Panc1 (cell line): ENCODE measurements around the gene C12orf76. TPM values are rescaled to one million over a fixed set of nuclear protein-coding genes. Genes with fewer than 3 reads are reported as not detected.
A peak's percentile ranks its signal among the peaks of the same experiment; 100 is the strongest.

ENCODE experiments used
- ATAC-seq: fragments of 200-7000 bp; cut with Tn5 transposase; 2 replicates; pipeline ENCODE4 v1.9.1; 2020; ENCODE audit warnings: mild to moderate bottlenecking, moderate library complexity
- BruUV-seq: library from RNA; stranded (reverse); fragments of 400-500 nt; replicated peaks from 2 replicates; lab custom pipeline; 2021; lab: Mats Ljungman, UMichigan
- CTCF ChIA-PET: fragments of 300-600 bp; sonication (Branson Sonifier 250); formaldehyde crosslinking; loops from one replicate; lab custom pipeline; 2022; ENCODE audit warnings: antibody characterized with exemption; lab: Charles Lee
- POLR2A ChIA-PET: fragments of 300-600 bp; sonication (Branson Sonifier 250); formaldehyde crosslinking; loops from one replicate; lab custom pipeline; 2022; ENCODE audit warnings: antibody characterized with exemption; lab: Charles Lee
- DNase-seq: peaks from one replicate; pipeline ENCODE4 v3.0.0-alpha.2; 2010; ENCODE audit warnings: low read depth, low spot score
- H3K27ac ChIP-seq: 2 replicates; pipeline ENCODE4 v1.5.1; 2011; ENCODE audit warnings: mild to moderate bottlenecking, low read length, inconsistent platforms
- H3K27me3 ChIP-seq: fragments of 200-500 bp; sonication (Bioruptor generic); 2 replicates; pipeline ENCODE4 v1.6.0; 2014; ENCODE audit warnings: low read length, inconsistent platforms; ENCODE audit not compliant: control insufficient read depth, insufficient read depth
- H3K36me3 ChIP-seq: fragments of 200-500 bp; sonication (Bioruptor generic); 2 replicates; pipeline ENCODE4 v1.5.1; 2014; ENCODE audit warnings: inconsistent platforms, mild to moderate bottlenecking, low read length, moderate library complexity; ENCODE audit not compliant: control insufficient read depth, insufficient read depth
- H3K4me1 ChIP-seq: 2 replicates; pipeline ENCODE4 v1.5.1; 2011; ENCODE audit warnings: inconsistent platforms, mild to moderate bottlenecking, low read length, moderate library complexity; ENCODE audit not compliant: control insufficient read depth, insufficient read depth
- H3K4me3 ChIP-seq, 2 experiments: 2 replicates each; pipeline ENCODE4 v1.5.1; 2011 to 2012; ENCODE audit warnings: low read depth in 2 of 2, low read length in 2 of 2, mild to moderate bottlenecking in 2 of 2, inconsistent platforms in 1 of 2, moderate library complexity in 1 of 2
- H3K9me3 ChIP-seq: fragments of 200-500 bp; sonication (Bioruptor generic); 2 replicates; pipeline ENCODE4 v1.5.1; 2014; ENCODE audit warnings: low read depth, mild to moderate bottlenecking, inconsistent platforms, low read length, moderate library complexity; ENCODE audit not compliant: control insufficient read depth, insufficient read depth
- CTCF ChIP-seq: fragments of 450-650 bp; IDR thresholded peaks from 2 replicates; pipeline ENCODE4 v1.5.1; 2017; ENCODE audit warnings: mild to moderate bottlenecking
- POLR2AphosphoS5 ChIP-seq: IDR thresholded peaks from 2 replicates; pipeline ENCODE4 v1.6.1; 2012; ENCODE audit warnings: mild to moderate bottlenecking, low read depth, low read length, moderate library complexity
- REST ChIP-seq, 2 experiments: IDR thresholded peaks; 2 replicates each; pipeline ENCODE4 v1.6.1; 2011 to 2012; ENCODE audit warnings: low read depth in 2 of 2, control low read depth in 1 of 2, low read length in 1 of 2, mild to moderate bottlenecking in 1 of 2, moderate library complexity in 1 of 2; ENCODE audit not compliant: insufficient read depth in 1 of 2
- SIN3A ChIP-seq: IDR thresholded peaks from 2 replicates; pipeline ENCODE4 v1.6.1; 2012; ENCODE audit warnings: low read depth, mild to moderate bottlenecking, low read length, moderate library complexity, borderline replicate concordance; ENCODE audit not compliant: insufficient read depth
- TCF7L2 ChIP-seq: IDR thresholded peaks from 2 replicates; pipeline ENCODE4 v1.6.1; 2011; ENCODE audit warnings: mild to moderate bottlenecking, low read depth, low read length, inconsistent platforms
- in situ Hi-C: cut with HindIII; loops from 2 replicates; pipeline ENCODE4 v1.10.0; 2016; ENCODE audit warnings: low sequenced_read_pairs, low pct_unique_long_range_greater_than_20kb
- intact Hi-C: fragments of 100-400 bp; cut with micrococcal nuclease; formaldehyde crosslinking; loops from one replicate; pipeline ENCODE4 v1.10.0; 2022; ENCODE audit not compliant: unreplicated experiment
- total RNA-seq: library from RNA; stranded (reverse); gene quantifications from one replicate; pipeline ENCODE4 v1.2.1, GENCODE V29; 2021; ENCODE audit not compliant: unreplicated experiment

C12orf76 gene
- total RNA-seq, 1 experiment from 2014 or later = 13.6 TPM

GRCh38 chr12:110037315-110037714, 11.0 kb downstream of the C12orf76 start:
- ChIA-PET POLR2A (no interaction called here), CTCF (no interaction called here)
- DNase-seq (no peak), ATAC-seq (no peak)
- intact Hi-C loops (no loop called here), in situ Hi-C loops (no loop called here)
- H3K27me3 ChIP-seq = no peaks in the 10 kb centered on the region
- no peak overlapping the region for H3K4me3 ChIP-seq
- H3K9me3 ChIP-seq = no peaks in the 10 kb centered on the region
- BruUV-seq = no TSS peak
- peak overlapping the region; percentile 96 for H3K27ac ChIP-seq
- peaks cover 42% of the 10 kb centered on the region for H3K4me1 ChIP-seq
- no peak for TF ChIP-seq CTCF
- TF ChIP-seq TCF7L2 = no peak
- no peak for TF ChIP-seq REST (IDR thresholded peaks at IDR 0.05; ENCODE audit: insufficient read depth in 1 of 2, low read depth in 2 of 2, low read length in 1 of 2)
- no peak for TF ChIP-seq SIN3A
- TF ChIP-seq POLR2AphosphoS5 = no peak
- H3K36me3 ChIP-seq = peaks cover 3% of the 10 kb centered on the region; the same call in 1 of the 2 replicates

GRCh38 chr12:110035534-110036104, 12.7 kb downstream of the C12orf76 start:
- ChIA-PET CTCF (no interaction called here), POLR2A (no interaction called here)
- DNase-seq (no peak), ATAC-seq (no peak)
- H3K9me3 ChIP-seq = no peaks in the 10 kb centered on the region
- TF ChIP-seq REST (IDR thresholded peaks at IDR 0.05; ENCODE audit: insufficient read depth in 1 of 2, low read depth in 2 of 2, low read length in 1 of 2) (no peak), SIN3A (no peak), CTCF (no peak), TCF7L2 (no peak), POLR2AphosphoS5 (no peak)
- H3K4me3 ChIP-seq = no peak overlapping the region
- peaks cover 37% of the 10 kb centered on the region for H3K4me1 ChIP-seq
- H3K27me3 ChIP-seq = no peaks in the 10 kb centered on the region
- no TSS peak for BruUV-seq
- intact Hi-C loops (no loop called here), in situ Hi-C loops (no loop called here)
- no peaks in the 10 kb centered on the region; the same call in 1 of the 2 replicates for H3K36me3 ChIP-seq
- no peak overlapping the region; the same call in 1 of the 2 replicates for H3K27ac ChIP-seq
